Frontal cortex (tissue), 4 donors: ENCODE results near the gene DCBLD2. TPM values are rescaled to one million over a fixed set of nuclear protein-coding genes. Genes with fewer than 3 reads are reported as not detected.

Experiments used
- DNase-seq, 2 donors: peaks; one replicate each; pipeline ENCODE4 v3.0.0; 2012; ENCODE audit warnings: low spot score in 2 of 2
- FAIRE-seq: peaks from 2 replicates; lab custom pipeline; 2012; peaks lifted over from hg19 to GRCh38; lab: Jason Lieb, UNC
- small RNA-seq: library from RNA; depleted of rRNA; stranded (forward); fragments of <200 nt; gene quantifications from one replicate; pipeline ENCODE3, GENCODE V24; 2014
- total RNA-seq: library from RNA; depleted of rRNA; stranded (reverse); fragments of >200 nt; gene quantifications from one replicate; pipeline ENCODE4 v1.2.3, GENCODE V29; 2014
- donor health status: control.
- donor health status: control.
- donor health status: control.

DCBLD2 gene
- total RNA-seq, 1 donor from 2014 or later = 31.4 TPM

- FAIRE-seq (no peak), DNase-seq (no peak)
Observed at GRCh38 chr3:98746122-98746521, 155.4 kb downstream of the DCBLD2 start.

Small RNA genes within 50 kb of the gene (small RNA-seq; reads per million reads assigned to genes)
- not detected for gene RNU6-1263P
- not detected for gene RNU6-26P

Other genes with a start within 250 kb of the DCBLD2 start
- gene ST3GAL6, start 138.4 kb downstream of the DCBLD2 start, total RNA-seq = 18.3 TPM